Adrenal gland (tissue), 5 donors: Measurements from ENCODE around the gene CAMK2D.

ENCODE experiments used
- POLR2A ChIP-seq, 2 donors: fragments of 450-650 bp; IDR thresholded peaks; one replicate each; pipeline ENCODE4 v1.6.1; 2017; ENCODE audit warnings: antibody characterized with exemption in 2 of 2, mild to moderate bottlenecking in 2 of 2, moderate library complexity in 1 of 2
- TF ChIP-seq, protein P1 (sequence below), 6 experiments: fragments of 450-650 bp in 4 of 6; fragments of 200-600 bp in 2 of 6; sonication (generic) in 1 of 6; IDR thresholded peaks; 1 replicate in 5 of 6; 2 replicates in 1 of 6; pipeline versions ENCODE4 v1.5.1 to v1.8.0; 2016 to 2021; ENCODE audit warnings: antibody characterized with exemption in 6 of 6, mild to moderate bottlenecking in 2 of 6, moderate library complexity in 1 of 6
- donor health status: DM: no; HTN: no; CAD: no.

DNA sequence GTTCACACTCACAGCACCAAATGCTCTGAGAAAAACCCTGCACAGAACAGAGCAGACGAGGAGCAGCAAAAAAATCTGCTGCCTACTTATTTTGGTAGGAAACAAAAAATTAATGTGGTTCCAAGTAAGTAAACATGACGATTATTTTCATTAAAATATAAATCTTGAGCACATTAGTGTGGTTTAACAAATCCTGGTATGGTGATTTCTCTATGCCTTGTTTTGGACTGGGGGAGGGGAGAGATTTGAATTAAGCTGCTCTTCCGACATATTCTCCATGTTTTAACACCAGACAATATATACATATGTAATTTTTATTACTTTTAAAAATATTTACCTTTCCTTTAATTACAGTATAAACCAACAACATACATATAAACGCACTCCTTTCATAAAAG, 1.8 kb downstream of the CAMK2D start:
- TF ChIP-seq POLR2A (IDR thresholded peaks at IDR 0.05): no peak
- TF ChIP-seq, protein P1, sequence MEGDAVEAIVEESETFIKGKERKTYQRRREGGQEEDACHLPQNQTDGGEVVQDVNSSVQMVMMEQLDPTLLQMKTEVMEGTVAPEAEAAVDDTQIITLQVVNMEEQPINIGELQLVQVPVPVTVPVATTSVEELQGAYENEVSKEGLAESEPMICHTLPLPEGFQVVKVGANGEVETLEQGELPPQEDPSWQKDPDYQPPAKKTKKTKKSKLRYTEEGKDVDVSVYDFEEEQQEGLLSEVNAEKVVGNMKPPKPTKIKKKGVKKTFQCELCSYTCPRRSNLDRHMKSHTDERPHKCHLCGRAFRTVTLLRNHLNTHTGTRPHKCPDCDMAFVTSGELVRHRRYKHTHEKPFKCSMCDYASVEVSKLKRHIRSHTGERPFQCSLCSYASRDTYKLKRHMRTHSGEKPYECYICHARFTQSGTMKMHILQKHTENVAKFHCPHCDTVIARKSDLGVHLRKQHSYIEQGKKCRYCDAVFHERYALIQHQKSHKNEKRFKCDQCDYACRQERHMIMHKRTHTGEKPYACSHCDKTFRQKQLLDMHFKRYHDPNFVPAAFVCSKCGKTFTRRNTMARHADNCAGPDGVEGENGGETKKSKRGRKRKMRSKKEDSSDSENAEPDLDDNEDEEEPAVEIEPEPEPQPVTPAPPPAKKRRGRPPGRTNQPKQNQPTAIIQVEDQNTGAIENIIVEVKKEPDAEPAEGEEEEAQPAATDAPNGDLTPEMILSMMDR (IDR thresholded peaks at IDR 0.05): no peak
